SK-N-SH treated with all-trans-retinoic acid at 6 μM for 48 hours (cell line): ENCODE data around the gene CYP24A1.

ENCODE experiments used
- BACH2 ChIP-seq: fragments of 250-450 bp; sonication (Bioruptor Pico); IDR thresholded peaks from 2 replicates; pipeline ENCODE4 v1.9.0; 2021; ENCODE audit warnings: mild to moderate bottlenecking, borderline replicate concordance
- ESRRG ChIP-seq: fragments of 250-450 bp; sonication (Bioruptor Pico); IDR thresholded peaks from 2 replicates; pipeline ENCODE4 v1.6.1; 2021; ENCODE audit warnings: mild to moderate bottlenecking
- GLIS3 ChIP-seq: fragments of 250-450 bp; sonication (Bioruptor Pico); IDR thresholded peaks from 2 replicates; pipeline ENCODE4 v1.5.0; 2020; ENCODE audit warnings: mild to moderate bottlenecking, moderate library complexity
- OSR1 ChIP-seq: fragments of 250-450 bp; sonication (Bioruptor Pico); IDR thresholded peaks from 2 replicates; pipeline ENCODE4 v1.8.0; 2022; ENCODE audit warnings: moderate library complexity, mild to moderate bottlenecking, inconsistent platforms
- PATZ1 ChIP-seq: fragments of 250-450 bp; sonication (Bioruptor Pico); IDR thresholded peaks from 2 replicates; pipeline ENCODE4 v1.8.0; 2020; ENCODE audit warnings: mild to moderate bottlenecking, moderate library complexity, borderline replicate concordance
- PPARA ChIP-seq: fragments of 250-450 bp; sonication (Bioruptor Pico); IDR thresholded peaks from 2 replicates; pipeline ENCODE4 v1.5.0; 2020; ENCODE audit warnings: mild to moderate bottlenecking, borderline replicate concordance
- SNAI2 ChIP-seq: fragments of 250-450 bp; sonication (Bioruptor Pico); IDR thresholded peaks from 2 replicates; pipeline ENCODE4 v1.5.0; 2020; ENCODE audit warnings: mild to moderate bottlenecking, moderate library complexity
- TOX ChIP-seq: fragments of 250-450 bp; sonication (Bioruptor Pico); IDR thresholded peaks from 2 replicates; pipeline ENCODE4 v1.8.0; 2021; ENCODE audit warnings: mild to moderate bottlenecking, moderate library complexity, borderline replicate concordance
- ZNF565 ChIP-seq: fragments of 450-650 bp; formaldehyde crosslinking; conservative IDR thresholded peaks from 2 replicates; pipeline ENCODE4 v1.5.0; 2020; ENCODE audit warnings: low read depth, mild to moderate bottlenecking, moderate library complexity

GRCh38 chr20:54153041-54153327 is 20.8 kb downstream of the CYP24A1 start:
- TF ChIP-seq PATZ1 = no peak
- TF ChIP-seq GLIS3 (CRISPR knock-in tag) = no peak
- TF ChIP-seq SNAI2 (CRISPR knock-in tag) = no peak
- no peak for TF ChIP-seq ZNF565
- no peak for TF ChIP-seq TOX
- TF ChIP-seq BACH2 (CRISPR knock-in tag) = no peak
- no peak for TF ChIP-seq ESRRG (CRISPR knock-in tag)
- no peak for TF ChIP-seq PPARA
- no peak for TF ChIP-seq OSR1 (CRISPR knock-in tag)
